H7 (cell line): ENCODE measurements around the gene OPN5. TPM values are rescaled to one million over a fixed set of nuclear protein-coding genes. Genes with fewer than 3 reads are reported as not detected.

Experiments
- DNase-seq: peaks from one replicate; pipeline ENCODE4 v3.0.0; 2012
- H3K27me3 ChIP-seq: 2 replicates; pipeline ENCODE4 v1.6.0; 2011; ENCODE audit warnings: mild to moderate bottlenecking, low read length; ENCODE audit not compliant: control insufficient read depth, insufficient read depth
- H3K36me3 ChIP-seq: replicated peaks from 2 replicates; pipeline ENCODE4 v1.5.1; 2011; ENCODE audit warnings: low read length; ENCODE audit not compliant: control insufficient read depth, insufficient read depth
- H3K4me3 ChIP-seq: 2 replicates; pipeline ENCODE4 v1.5.1; 2011; ENCODE audit warnings: low read depth, mild to moderate bottlenecking, control low read depth, low read length, moderate library complexity; ENCODE audit not compliant: insufficient read depth
- total RNA-seq: library from RNA; depleted of rRNA; stranded (reverse); fragments of >200 nt; shearing (Covaris generic); gene quantifications from 2 replicates; pipeline ENCODE4 v1.2.3, GENCODE V29; 2014

OPN5 gene
- total RNA-seq, 1 experiment from 2014 or later: not detected

DNA sequence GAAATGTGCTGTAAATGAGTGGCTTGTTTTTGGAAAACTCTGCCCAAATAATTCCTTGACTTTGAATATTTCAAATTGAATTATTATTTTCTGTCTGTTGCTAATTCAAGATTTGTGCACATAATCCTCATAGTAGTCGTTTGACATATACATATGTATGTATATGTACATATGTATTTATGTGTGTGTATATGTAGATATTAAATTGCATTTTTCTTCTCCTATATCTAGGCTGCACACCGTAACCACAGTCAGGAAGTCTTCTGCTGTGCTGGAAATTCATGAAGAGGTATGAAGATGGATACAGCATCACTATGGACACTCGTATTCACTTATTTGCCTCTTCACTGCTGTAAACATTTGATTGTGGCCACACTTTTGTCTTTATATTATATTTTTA, 29.6 kb downstream of the OPN5 start:
- no peak for DNase-seq
- Histone ChIP-seq H3K36me3 (no peaks in the 10 kb centered on the region), H3K4me3 (no peak overlapping the region), H3K27me3 (no peaks in the 10 kb centered on the region)

DNA sequence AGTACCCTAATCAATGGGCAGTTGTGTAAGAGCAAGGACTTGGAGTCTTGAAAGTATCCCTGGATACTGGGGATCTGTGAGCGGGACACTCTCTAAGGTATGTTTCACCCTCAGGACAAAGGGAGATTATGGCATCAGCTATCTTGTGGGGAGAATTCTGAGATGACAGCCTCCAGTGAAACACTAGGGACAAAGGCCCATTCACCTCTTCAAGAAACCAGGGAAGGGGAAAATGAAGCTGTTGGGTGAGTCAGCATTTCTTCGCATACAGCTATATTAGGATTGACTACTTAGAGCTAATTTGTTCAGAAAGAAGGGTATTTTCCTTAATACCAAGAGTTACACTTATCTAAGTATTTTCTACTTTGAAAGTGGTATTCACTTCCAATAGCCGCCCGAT, 35.9 kb downstream of the OPN5 start:
- no peak for DNase-seq
- H3K4me3 ChIP-seq: no peak overlapping the region
- no peaks in the 10 kb centered on the region for H3K36me3 ChIP-seq
- no peaks in the 10 kb centered on the region for H3K27me3 ChIP-seq

DNA sequence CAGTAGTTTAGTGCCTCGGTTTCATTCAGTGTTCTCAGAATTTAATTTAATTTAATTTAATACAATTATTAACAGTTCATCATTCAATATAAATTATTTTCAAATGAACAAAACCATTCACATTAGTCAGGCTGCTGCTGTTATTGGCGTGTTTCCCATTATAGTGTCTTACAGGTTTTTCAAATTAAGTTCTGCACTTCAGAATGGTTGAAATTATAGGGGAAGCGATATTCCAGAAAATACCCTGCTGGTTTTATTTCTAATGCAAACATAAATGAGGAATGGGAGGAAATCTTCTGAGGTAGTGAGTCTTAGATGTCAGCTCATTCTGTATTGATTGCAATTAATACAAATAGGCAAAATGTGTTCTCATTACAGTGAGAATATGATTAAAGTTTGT, 37.6 kb downstream of the OPN5 start:
- no peak for DNase-seq
- H3K36me3 ChIP-seq: no peaks in the 10 kb centered on the region
- no peak overlapping the region for H3K4me3 ChIP-seq
- no peaks in the 10 kb centered on the region for H3K27me3 ChIP-seq

DNA sequence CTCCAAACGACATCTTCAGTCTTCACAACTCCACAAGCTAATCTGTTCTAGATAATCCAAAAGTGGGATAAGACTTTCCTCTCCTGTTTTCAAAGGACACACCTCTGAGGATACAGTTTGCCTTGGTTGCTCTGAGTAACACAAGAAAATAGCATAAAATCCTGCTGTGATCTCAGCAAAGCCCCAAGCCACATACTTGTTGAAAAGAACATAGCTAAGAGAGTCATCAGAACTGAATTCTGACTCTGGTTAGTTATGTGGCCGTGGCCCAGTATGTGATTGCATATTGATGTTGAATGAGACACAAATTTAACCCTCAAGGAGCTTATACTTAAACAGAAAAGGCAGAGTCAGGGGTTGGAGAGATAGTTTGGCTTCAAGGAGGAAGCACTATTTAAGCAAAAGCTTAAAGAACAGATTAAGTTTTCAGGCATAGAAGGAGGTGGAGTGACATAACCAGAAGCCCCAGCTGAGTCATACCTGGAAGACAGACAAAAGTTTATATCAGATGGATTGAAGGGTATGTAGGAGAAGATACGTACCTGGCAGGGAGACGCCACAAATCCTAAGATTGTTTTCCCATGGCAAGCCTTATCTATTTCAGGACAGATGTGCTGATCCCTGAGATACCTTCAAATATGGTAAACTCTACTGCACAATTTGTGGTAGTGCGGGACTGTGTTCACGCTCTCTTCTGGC, 41.2 kb downstream of the OPN5 start:
- Histone ChIP-seq H3K4me3 (no peak overlapping the region), H3K36me3 (no peaks in the 10 kb centered on the region), H3K27me3 (no peaks in the 10 kb centered on the region)
- no peak for DNase-seq

DNA sequence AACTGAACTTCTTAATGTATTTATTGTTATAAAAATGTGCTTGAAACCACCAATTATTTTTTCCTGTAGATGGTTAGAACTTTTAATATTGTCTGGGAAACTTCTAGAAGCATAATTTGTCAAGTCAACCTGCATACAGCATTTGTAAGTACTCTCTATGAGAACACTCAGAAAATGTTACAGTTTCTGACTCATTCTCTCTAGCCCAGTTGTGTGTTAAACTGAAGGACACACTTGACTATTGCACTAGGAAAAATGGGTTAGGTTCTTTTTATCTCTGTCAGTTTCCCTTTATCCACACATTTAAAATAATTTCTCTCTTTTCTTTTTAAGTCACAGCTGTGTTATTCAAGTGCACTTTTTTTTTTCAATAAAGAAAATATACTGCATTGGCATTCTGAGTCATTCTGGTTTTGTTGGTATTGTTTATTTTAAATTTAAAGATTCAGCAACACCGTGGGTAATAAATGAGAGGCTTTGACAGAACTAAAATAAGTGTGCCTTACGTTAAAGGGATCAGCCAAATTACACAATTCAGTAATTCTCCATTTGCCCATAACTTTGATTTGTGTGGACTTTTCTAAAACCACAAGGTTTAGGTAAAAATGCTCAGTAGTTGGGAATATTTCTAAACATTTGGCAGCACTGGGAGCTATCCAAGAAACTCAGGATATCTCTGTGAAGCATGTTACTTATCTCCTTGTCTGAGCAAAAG, 50.7 kb downstream of the OPN5 start:
- no peak for DNase-seq
- H3K27me3 ChIP-seq: no peaks in the 10 kb centered on the region
- no peaks in the 10 kb centered on the region for H3K36me3 ChIP-seq

DNA sequence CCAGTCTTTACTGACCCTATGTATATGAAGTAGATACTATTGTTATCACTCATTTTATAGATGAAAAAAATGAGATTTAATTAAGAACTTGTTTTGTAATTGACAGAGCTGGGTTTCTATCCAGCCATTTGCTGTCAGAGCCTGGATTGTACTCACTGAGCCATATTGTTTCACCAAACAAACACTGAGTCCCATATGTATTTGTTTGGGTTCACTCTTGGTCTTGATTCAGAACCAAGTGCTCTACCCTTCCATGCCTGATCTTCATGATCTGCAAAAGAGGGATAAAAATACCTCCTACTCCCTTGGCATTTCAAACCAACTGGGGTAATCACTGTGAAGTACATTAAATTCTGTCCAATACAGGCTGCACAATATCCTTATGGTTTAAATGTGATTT, 52.4 kb downstream of the OPN5 start:
- H3K27me3 ChIP-seq: no peaks in the 10 kb centered on the region
- no peak overlapping the region for H3K4me3 ChIP-seq
- DNase-seq: no peak
- no peaks in the 10 kb centered on the region for H3K36me3 ChIP-seq

More for the DNA sequence above, 50.7 kb downstream of the OPN5 start:
- no peak overlapping the region for H3K4me3 ChIP-seq

DNA sequence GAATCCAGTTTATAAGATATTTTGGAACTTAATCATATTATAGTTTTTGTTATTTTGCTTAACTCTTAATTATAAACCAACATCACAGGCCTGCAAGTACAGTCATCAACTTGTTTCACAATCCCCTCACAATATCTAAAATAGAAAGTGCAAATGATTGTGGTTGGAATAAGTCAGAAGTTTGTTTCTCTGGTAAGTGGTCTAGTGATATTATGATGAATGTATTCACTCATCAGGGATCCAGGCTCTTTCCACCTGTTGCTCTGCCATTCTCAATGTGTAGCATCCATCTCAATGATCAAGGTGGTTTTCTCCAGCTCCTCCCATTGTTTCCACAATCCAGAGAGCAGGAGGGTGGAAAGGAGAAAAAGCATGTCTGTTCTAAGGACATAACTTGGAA, 54.2 kb downstream of the OPN5 start:
- no peaks in the 10 kb centered on the region for H3K36me3 ChIP-seq
- no peaks in the 10 kb centered on the region; the same call in 1 of the 2 replicates for H3K27me3 ChIP-seq
- H3K4me3 ChIP-seq: no peak overlapping the region
- no peak for DNase-seq

DNA sequence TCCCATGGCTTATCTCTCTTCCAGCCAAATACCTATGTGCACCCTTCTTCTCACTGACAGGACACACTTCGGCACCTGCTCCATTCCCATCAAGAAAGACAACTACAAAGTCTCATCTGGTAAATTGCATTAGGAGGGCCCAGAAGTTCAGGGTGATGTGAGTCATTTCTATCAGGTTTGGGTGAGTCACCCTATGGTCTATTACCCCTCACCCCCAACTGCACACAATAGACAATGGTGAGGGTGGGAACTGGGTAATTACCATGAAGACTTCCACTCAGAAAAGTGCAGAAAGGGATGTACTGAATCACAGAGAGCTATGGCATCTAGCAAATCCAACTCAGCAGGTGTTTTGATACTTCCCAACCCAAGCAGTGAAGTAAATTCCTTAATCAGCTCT, 54.8 kb downstream of the OPN5 start:
- H3K36me3 ChIP-seq: no peaks in the 10 kb centered on the region
- H3K4me3 ChIP-seq: no peak overlapping the region
- DNase-seq: no peak
- no peaks in the 10 kb centered on the region; the same call in 1 of the 2 replicates for H3K27me3 ChIP-seq

DNA sequence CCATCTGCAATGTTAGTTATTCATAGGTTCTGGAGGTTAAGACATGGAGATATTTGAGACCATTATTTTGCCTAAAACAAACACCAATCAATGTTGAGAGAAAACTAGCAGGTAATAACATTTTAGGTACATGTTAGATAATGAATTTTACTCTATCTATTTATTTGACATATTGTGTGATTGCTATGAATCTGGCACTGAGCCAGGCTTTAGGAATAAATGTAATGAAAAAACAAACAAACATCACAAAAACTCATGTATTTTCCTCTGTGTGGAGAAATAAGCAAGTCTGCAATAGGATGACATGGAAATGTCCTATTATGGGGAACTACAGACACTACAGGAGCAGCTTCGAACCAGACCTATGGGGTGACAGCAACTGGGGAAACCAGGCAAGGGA, 57.8 kb downstream of the OPN5 start:
- no peak overlapping the region for H3K4me3 ChIP-seq
- H3K27me3 ChIP-seq: no peaks in the 10 kb centered on the region; the same call in 1 of the 2 replicates
- no peaks in the 10 kb centered on the region for H3K36me3 ChIP-seq
- no peak for DNase-seq

DNA sequence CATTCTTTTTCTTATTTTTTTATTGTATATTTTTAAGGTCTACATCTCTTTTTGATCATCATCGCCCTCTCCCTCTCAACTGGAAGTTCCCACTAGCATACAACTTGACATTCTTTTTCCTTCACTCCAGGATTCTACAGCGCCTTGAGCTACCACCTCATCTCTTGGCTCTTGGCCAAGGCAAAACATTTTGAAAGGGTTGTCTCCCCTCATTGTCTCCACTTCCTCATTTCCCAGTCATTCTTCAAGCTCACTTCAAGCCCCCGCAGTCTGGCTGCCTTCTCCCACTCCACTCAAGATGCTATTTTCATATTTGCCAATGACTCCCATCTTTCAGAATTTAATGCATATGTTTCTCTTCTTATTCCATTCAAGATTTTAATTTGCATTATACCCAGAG, 63.0 kb downstream of the OPN5 start:
- no peak for DNase-seq
- no peaks in the 10 kb centered on the region for H3K36me3 ChIP-seq
- no peak overlapping the region for H3K4me3 ChIP-seq

DNA sequence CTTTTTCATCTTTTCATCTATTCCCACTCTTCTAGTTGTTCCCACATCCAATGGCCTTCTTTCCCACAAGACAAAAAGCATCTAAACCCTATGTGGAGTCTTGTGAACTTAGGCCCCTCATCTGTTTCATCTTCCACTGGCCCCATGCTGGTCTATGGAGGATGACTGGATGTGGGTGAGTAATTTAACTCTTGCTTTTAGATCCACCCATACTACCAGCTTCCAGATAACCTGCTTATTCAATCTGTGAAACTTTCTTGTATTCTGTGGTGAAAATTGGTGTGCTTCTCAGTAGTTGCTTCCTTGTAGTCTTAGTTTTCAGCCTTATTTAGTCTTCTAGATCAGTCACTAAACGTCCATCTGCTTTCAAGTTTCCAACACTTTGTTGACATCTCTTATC, 64.9 kb downstream of the OPN5 start:
- no peaks in the 10 kb centered on the region for H3K27me3 ChIP-seq
- no peak for DNase-seq
- H3K4me3 ChIP-seq: no peak overlapping the region
- no peaks in the 10 kb centered on the region for H3K36me3 ChIP-seq

More for the DNA sequence above, 63.0 kb downstream of the OPN5 start:
- H3K27me3 ChIP-seq: no peaks in the 10 kb centered on the region; the same call in 1 of the 2 replicates

DNA sequence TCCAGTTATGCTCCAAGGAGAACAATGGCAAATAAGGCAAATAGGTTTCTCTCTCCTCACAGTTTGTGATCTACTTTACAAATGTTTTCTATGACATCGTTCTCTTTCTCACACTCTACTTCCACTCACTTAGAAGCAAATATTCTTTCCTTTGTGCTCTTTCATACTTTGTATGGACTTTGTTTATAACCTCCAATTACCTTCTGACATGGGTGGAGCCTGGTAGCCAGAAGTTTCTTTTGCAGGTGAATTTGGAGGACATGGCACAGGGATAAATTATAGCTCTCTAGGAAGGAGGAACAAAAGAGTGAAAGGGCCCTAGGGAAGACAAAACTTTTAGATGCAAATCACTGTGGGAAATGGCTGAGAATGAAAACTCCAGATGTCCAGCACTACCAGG, 69.3 kb downstream of the OPN5 start:
- H3K36me3 ChIP-seq: no peaks in the 10 kb centered on the region
- no peaks in the 10 kb centered on the region for H3K27me3 ChIP-seq
- H3K4me3 ChIP-seq: no peak overlapping the region
- no peak for DNase-seq

DNA sequence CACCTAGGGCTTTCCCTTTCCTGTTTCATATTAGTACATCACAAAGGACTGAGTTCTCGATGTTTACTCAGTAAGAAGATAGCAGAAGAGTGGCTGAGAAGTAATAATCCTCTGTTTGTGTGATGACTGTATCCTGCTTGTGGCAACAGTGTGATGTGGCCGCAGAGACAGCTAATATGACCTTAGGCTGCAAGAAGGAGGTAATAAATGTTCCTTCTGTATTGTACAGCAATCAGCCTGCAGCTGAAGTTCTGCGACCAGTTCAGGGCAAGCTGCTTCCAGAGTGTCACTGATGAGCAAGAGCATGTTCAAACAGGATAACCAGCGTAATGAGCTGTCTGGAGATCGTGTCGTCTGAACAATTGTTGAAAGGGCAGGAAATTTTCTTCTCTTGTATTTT, 70.9 kb downstream of the OPN5 start:
- no peak for DNase-seq
- H3K27me3 ChIP-seq: no peaks in the 10 kb centered on the region
- no peak overlapping the region for H3K4me3 ChIP-seq
- H3K36me3 ChIP-seq: no peaks in the 10 kb centered on the region

DNA sequence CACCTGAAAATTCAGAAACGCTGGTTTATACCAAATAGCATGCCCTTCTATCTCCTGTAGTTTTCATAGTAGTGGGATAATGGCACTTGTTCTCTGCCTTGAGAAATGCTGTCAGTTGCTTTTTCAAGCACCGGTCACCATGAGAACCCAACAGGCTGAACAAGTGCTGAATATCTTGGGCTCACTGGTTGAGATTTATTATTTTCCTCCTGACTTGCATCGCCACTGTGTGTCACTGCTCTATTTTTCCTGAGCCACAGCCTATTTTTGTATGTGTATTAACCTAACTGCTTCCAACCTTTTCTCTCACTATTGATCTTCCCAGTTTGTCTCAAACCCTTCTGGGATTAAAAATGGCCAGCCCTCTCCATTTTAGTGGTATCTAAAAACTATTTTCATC, 71.9 kb downstream of the OPN5 start:
- Histone ChIP-seq H3K36me3 (no peaks in the 10 kb centered on the region), H3K4me3 (no peak overlapping the region), H3K27me3 (no peaks in the 10 kb centered on the region)
- no peak for DNase-seq

DNA sequence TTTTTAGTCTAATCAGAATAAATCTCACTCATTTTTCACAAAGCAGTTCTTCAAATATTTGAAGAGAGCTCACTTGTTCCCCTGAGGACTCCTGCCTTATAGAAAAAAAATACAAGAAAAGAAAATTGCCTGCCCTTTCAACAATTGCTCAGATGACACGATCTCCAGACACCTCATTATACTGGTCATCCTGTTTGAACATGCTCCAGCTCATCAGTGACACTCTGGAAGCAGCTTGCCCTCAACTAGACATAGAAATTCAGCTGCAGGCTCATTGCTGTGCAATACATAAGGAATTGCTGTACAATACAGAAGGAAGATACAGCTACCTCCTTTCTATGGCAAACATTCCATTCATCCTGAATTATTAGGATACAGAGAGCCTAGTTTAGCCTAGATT, 73.1 kb downstream of the OPN5 start:
- Histone ChIP-seq H3K36me3 (no peaks in the 10 kb centered on the region), H3K4me3 (no peak overlapping the region), H3K27me3 (no peaks in the 10 kb centered on the region)
- no peak for DNase-seq
